ENCODE data around the gene DNAH3. TPM values are rescaled to one million over a fixed set of nuclear protein-coding genes. Genes with fewer than 3 reads are reported as not detected.

DNAH3 gene
- total RNA-seq, 1 donor from 2014 or later = not detected

DNA sequence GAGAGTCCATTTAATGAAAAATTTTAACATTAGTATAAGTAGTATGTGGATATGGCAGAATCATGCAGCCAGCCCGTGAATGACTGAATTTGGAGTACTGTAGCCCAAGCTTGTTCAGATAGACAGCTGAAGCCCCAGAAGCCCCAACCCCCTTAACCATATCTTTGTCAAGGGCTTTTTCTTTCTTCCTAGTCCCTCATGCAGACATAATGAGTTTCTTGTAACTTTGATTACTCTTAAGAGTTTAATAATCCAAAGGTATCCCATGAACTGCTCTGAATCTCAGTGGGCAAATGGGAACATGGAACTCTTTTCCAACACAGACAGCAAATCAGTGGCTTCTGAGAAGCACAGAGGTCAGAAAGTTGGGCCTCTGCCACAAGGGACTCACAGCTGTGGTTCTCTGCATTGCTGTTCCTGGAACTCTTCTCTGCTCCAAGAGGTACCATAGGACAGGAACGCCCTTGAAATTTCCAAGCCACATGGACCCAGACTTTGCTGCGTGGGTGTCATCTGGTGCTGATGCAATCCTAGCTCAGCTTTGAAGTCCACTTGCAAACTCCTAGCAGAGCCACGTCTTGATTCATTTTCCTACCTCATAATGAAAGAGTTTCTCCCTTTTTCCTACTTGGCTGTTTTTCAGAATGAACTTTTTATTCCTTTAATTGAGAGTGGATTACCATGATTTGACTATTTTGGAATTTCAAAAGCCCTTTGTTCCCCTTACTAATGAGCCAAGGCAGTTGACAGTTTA is 232.0 kb downstream of the DNAH3 start:
- Mint-ChIP-seq H3K4me3 (no peak overlapping the region), H3K4me1 (ENCODE audit: unreplicated experiment) (peaks cover 7% of the 10 kb centered on the region), H3K9me3 (no peaks in the 10 kb centered on the region), H3K27ac (no peak overlapping the region), H3K36me3 (peaks cover 25% of the 10 kb centered on the region), H3K27me3 (no peaks in the 10 kb centered on the region)
- no peak for TF ChIP-seq CTCF (conservative IDR thresholded peaks at IDR 0.05)
- DNase-seq (ENCODE audit: extremely low spot score, unreplicated experiment) = no peak

DNA sequence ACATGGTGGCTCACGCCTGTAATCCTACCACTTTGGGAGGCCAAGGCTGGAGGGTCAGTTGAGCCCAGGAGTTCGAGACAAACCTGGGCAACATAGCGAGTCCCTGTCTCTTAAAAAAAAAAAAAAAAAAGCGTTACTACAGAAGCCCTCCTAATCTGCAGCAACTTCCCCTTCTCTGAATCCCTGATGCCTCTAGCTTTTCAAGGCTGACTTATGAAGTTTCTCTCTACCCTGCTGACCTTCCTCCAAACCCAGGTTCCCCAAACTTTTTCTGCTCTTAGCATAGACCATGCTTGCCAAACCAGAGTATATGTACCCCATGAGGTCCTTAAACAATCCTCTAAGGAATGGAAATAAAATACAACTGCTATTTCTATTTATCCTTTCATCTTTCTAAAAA is 233.7 kb downstream of the DNAH3 start:
- TF ChIP-seq CTCF (conservative IDR thresholded peaks at IDR 0.05) = no peak
- Mint-ChIP-seq H3K36me3 (peaks cover 22% of the 10 kb centered on the region), H3K4me3 (no peak overlapping the region), H3K4me1 (ENCODE audit: unreplicated experiment) (peaks cover 9% of the 10 kb centered on the region), H3K27me3 (no peaks in the 10 kb centered on the region), H3K27ac (no peak overlapping the region), H3K9me3 (no peaks in the 10 kb centered on the region)
- DNase-seq (ENCODE audit: extremely low spot score, unreplicated experiment) = no peak

GRCh38 chr16:20916289-20916688 is 234.4 kb downstream of the DNAH3 start:
- no peak for TF ChIP-seq CTCF (conservative IDR thresholded peaks at IDR 0.05)
- H3K9me3 Mint-ChIP-seq = no peaks in the 10 kb centered on the region

GRCh38 chr16:20911361-20911760 is 239.3 kb downstream of the DNAH3 start:
- Mint-ChIP-seq H3K27ac (peak overlapping the region; percentile 70), H3K4me3 (no peak overlapping the region), H3K36me3 (peaks cover 7% of the 10 kb centered on the region), H3K4me1 (ENCODE audit: unreplicated experiment) (peaks cover 13% of the 10 kb centered on the region), H3K9me3 (no peaks in the 10 kb centered on the region), H3K27me3 (no peaks in the 10 kb centered on the region)
- DNase-seq (ENCODE audit: extremely low spot score, unreplicated experiment) = no peak
- TF ChIP-seq CTCF (conservative IDR thresholded peaks at IDR 0.05) = no peak

More at GRCh38 chr16:20916289-20916688, 234.4 kb downstream of the DNAH3 start:
- no peaks in the 10 kb centered on the region for H3K27me3 Mint-ChIP-seq
- no peak overlapping the region for H3K27ac Mint-ChIP-seq
- H3K4me3 Mint-ChIP-seq = no peak overlapping the region
- peaks cover 9% of the 10 kb centered on the region for H3K4me1 Mint-ChIP-seq (ENCODE audit: unreplicated experiment)
- DNase-seq (ENCODE audit: extremely low spot score, unreplicated experiment) = no peak
- H3K36me3 Mint-ChIP-seq = peaks cover 22% of the 10 kb centered on the region

- Mint-ChIP-seq H3K4me1 (ENCODE audit: unreplicated experiment) (peaks cover 18% of the 10 kb centered on the region), H3K9me3 (no peaks in the 10 kb centered on the region), H3K36me3 (peaks cover 4% of the 10 kb centered on the region), H3K27ac (peak overlapping the region; percentile 70), H3K4me3 (no peak overlapping the region), H3K27me3 (no peaks in the 10 kb centered on the region)
- TF ChIP-seq CTCF (conservative IDR thresholded peaks at IDR 0.05) = no peak
- DNase-seq (ENCODE audit: extremely low spot score, unreplicated experiment) = no peak
These were observed 239.8 kb downstream of the DNAH3 start for GRCh38 chr16:20910781-20911321.

Data from type B pancreatic cell (in vitro differentiated cells).